ENCODE data around the gene NUDT11. TPM values are rescaled to one million over a fixed set of nuclear protein-coding genes. Genes with fewer than 3 reads are reported as not detected.
A peak's percentile ranks its signal among the peaks of the same experiment; 100 is the strongest.
"Not testable (repeated sequence)": the region's sequence is repeated elsewhere in the genome, so short reads cannot be mapped to it uniquely, and the experiment has no call there.

NUDT11 gene
- under 1 TPM in 4 of 9 donors, not detected in 5; 0.11 to 0.32 (median 0.15) TPM for total RNA-seq
- under 1 TPM; 0.08 to 0.14 TPM for polyA plus RNA-seq
- long read RNA-seq, donor 1 = 0 reads
- long read RNA-seq, donor 2, partial matches to known transcripts = 0 of 2 reads
- long read RNA-seq, donor 2, other reads (novel, unspliced or antisense) = 0 of 2 reads
- long read RNA-seq, donor 3 = 0 reads

GRCh38 chrX:51496501-51497291 lies at the start of gene NUDT11:
Gene NUDT11 (minus strand): TSS chrX:51496592. CDS start chrX:51496444, 148 bp downstream.
- no peak for TF ChIP-seq CTCF (IDR thresholded peaks at IDR 0.05)
- TF ChIP-seq POLR2A (IDR thresholded peaks at IDR 0.05) = no peak

GRCh38 chrX:51520393-51520792 lies 24.0 kb upstream of the NUDT11 start:
- ATAC-seq = no peak
- Histone ChIP-seq H3K4me3 (no peak overlapping the region), H3K27ac (no peak overlapping the region), H3K27me3 (peaks cover 0 to 14% (median 0%) of the 10 kb centered on the region in 9 donors), H3K36me3 (no peaks in the 10 kb centered on the region), H3K9me3 (no peaks in the 10 kb centered on the region), H3K4me1 (no peaks in the 10 kb centered on the region)
- intact Hi-C loops (cut with DNase I) = no loop called here
- 64 to 89% (median 77%) methylated on average over 2 of the region's 2 CpGs for WGBS, 4 donors
- DNase-seq = no peak
- TF ChIP-seq CTCF (IDR thresholded peaks at IDR 0.05) (no peak), POLR2A (IDR thresholded peaks at IDR 0.05) (no peak)

More at GRCh38 chrX:51496501-51497291, at the start of gene NUDT11:
- peaks cover 0 to 42% (median 7%) of the 10 kb centered on the region in 9 donors for H3K27me3 ChIP-seq
- no peak within 1 kb of the TSS for H3K27ac ChIP-seq
- 1 to 37% (median 18%) methylated on average over 70 to 96 of the region's 96 CpGs for WGBS, 4 donors
- DNase-seq = peak; percentile 23 to 72 (median 49)
- ATAC-seq = peak in 3 of 4 donors; percentile 52 to 96 (median 84)
- H3K4me1 ChIP-seq = peaks cover 0 to 4% (median 0%) of the 10 kb centered on the region in 12 donors
- H3K4me3 ChIP-seq = peak within 1 kb of the TSS in 11 of 12 donors; percentile 37 to 60 (median 54)
- intact Hi-C loops (cut with DNase I) = no loop called here
- H3K36me3 ChIP-seq = no peaks in the 10 kb centered on the region
- H3K9me3 ChIP-seq = no peaks in the 10 kb centered on the region

GRCh38 chrX:51519131-51519530 lies 22.7 kb upstream of the NUDT11 start:
- DNase-seq; ATAC-seq; H3K36me3 ChIP-seq; H3K27ac ChIP-seq; H3K9me3 ChIP-seq; intact Hi-C loops (cut with DNase I); H3K4me3 ChIP-seq; H3K4me1 ChIP-seq: not testable (repeated sequence)
- H3K27me3 ChIP-seq = peaks cover 0 to 14% (median 0%) of the 10 kb centered on the region in 9 donors
- WGBS, 4 donors = 51 to 60% (median 53%) methylated on average over 2 of the region's 2 CpGs

- no peak for ATAC-seq
- Histone ChIP-seq H3K27ac (no peak overlapping the region), H3K27me3 (peaks cover 0 to 18% (median 0%) of the 10 kb centered on the region in 9 donors), H3K4me1 (no peaks in the 10 kb centered on the region), H3K9me3 (no peaks in the 10 kb centered on the region), H3K4me3 (no peak overlapping the region), H3K36me3 (no peaks in the 10 kb centered on the region)
- TF ChIP-seq POLR2A (IDR thresholded peaks at IDR 0.05) (no peak), CTCF (IDR thresholded peaks at IDR 0.05) (no peak)
- DNase-seq = no peak
- WGBS, 4 donors = 71 to 89% (median 83%) methylated on average over 3 of the region's 3 CpGs
- intact Hi-C loops (cut with DNase I) = no loop called here
Measured at GRCh38 chrX:51507551-51507950, 11.2 kb upstream of the NUDT11 start.

- H3K27me3 ChIP-seq = peaks cover 0 to 42% (median 7%) of the 10 kb centered on the region in 9 donors
- H3K4me3 ChIP-seq = peak overlapping the region in 11 of 12 donors; percentile 37 to 60 (median 54)
- H3K27ac ChIP-seq; H3K36me3 ChIP-seq; H3K4me1 ChIP-seq; H3K9me3 ChIP-seq; intact Hi-C loops (cut with DNase I): not testable (repeated sequence)
- DNase-seq (peak in 1 of 5 donors; percentile 25), ATAC-seq (peak in 2 of 4 donors; percentile 39 to 57)
- WGBS, 4 donors = 1 to 50% (median 24%) methylated on average over 41 to 52 of the region's 60 CpGs
Measured at GRCh38 chrX:51495701-51496488, 497 bp downstream of the NUDT11 start.

Measured in heart left ventricle (tissue), 16 donors.